ENCODE data around the gene GYG1.

The GYG1 gene

GRCh38 chr3:149018247-149018646 is 26.9 kb downstream of the GYG1 start:
- Mint-ChIP-seq H3K27me3 (no peaks in the 10 kb centered on the region), H3K27ac (peak overlapping the region; percentile 62), H3K36me3 (ENCODE audit: low read depth) (peaks cover 86% of the 10 kb centered on the region), H3K4me1 (ENCODE audit: low read depth) (peaks cover 43% of the 10 kb centered on the region), H3K9me3 (no peaks in the 10 kb centered on the region), H3K4me3 (no peak overlapping the region)
- DNase-seq = no peak

DNA sequence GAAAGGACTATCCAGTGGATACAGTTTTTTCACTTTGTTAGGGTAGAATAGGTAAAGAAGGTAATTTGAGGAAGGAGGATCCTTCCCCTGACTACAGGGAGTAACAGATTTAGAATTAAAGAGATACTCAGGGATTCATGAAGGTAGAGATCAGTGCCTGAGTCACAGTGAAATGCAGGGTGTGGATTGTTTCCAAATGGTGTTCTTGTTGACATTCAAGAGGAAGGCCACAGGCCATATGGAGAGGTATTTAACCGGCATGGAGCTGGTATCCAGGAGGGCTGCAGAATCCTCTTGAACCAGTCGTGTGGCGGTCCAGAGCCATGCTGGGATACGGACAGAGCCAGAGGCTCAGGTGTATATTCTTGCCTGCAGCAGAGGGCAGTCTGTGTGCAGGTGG is 28.2 kb downstream of the GYG1 start:
- Mint-ChIP-seq H3K4me3 (no peak overlapping the region), H3K27ac (peak overlapping the region; percentile 2), H3K9me3 (peaks cover 2% of the 10 kb centered on the region), H3K36me3 (ENCODE audit: low read depth) (peaks cover 89% of the 10 kb centered on the region), H3K4me1 (ENCODE audit: low read depth) (peaks cover 49% of the 10 kb centered on the region), H3K27me3 (no peaks in the 10 kb centered on the region)
- DNase-seq = no peak

DNA sequence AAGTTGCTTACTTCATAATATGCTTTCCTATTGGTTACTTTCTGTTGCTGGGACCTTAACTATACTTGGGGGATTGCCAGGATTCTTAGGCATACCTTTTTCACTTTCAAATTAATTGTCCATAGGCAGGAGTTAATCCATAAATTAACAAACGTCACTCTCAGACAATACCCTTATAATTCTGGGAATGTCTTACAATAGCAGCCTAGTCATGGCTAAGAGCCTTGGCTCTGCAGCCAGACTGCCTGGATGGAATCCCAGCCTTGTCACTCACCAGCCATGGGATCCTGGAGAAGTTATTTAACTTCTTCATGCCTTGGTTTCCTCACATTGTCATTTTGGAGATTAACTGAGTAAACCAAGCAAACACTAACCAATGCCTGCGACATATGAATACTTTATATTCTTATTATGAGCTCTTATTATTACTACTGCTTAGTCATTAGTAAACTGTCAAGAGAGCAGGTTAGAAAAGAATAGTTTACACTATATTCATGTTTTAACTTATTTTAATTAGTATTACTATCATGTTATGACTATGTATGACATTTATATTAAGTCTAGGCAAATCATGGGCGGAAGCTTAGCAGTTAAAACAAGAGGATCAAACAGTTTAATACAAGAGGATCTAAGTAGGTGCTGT is 29.0 kb downstream of the GYG1 start:
- Mint-ChIP-seq H3K4me3 (no peak overlapping the region), H3K27me3 (no peaks in the 10 kb centered on the region), H3K4me1 (ENCODE audit: low read depth) (peaks cover 47% of the 10 kb centered on the region), H3K27ac (peak overlapping the region; percentile 63), H3K36me3 (ENCODE audit: low read depth) (peaks cover 89% of the 10 kb centered on the region), H3K9me3 (peaks cover 5% of the 10 kb centered on the region)
- DNase-seq = no peak

GRCh38 chr3:149020839-149021252 is 29.5 kb downstream of the GYG1 start:
- no peak for DNase-seq
- peaks cover 43% of the 10 kb centered on the region for H3K4me1 Mint-ChIP-seq (ENCODE audit: low read depth)
- H3K27ac Mint-ChIP-seq = peak overlapping the region; percentile 63
- H3K27me3 Mint-ChIP-seq = no peaks in the 10 kb centered on the region
- H3K9me3 Mint-ChIP-seq = peaks cover 5% of the 10 kb centered on the region
- peaks cover 89% of the 10 kb centered on the region for H3K36me3 Mint-ChIP-seq (ENCODE audit: low read depth)
- H3K4me3 Mint-ChIP-seq = no peak overlapping the region

DNA sequence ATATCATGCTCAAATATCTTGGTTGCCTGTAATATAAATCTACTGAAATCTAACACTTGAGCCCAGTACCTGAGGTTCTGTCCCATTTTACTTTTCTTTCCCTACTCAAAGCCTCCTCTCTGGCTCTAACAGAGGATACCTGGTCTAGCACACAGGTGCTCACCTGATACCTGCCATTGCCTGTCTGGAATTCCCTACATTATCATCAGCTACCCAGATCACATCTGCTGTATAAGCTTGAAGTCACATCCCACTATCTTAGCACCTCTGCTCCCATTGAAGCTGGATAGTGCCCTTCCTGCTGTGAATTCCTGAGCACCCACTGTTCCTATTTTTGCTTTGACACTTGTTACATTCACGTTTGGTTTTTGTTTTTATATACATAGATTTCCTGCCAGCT is 30.5 kb downstream of the GYG1 start:
- no peak overlapping the region for H3K4me3 Mint-ChIP-seq
- peaks cover 5% of the 10 kb centered on the region for H3K9me3 Mint-ChIP-seq
- peaks cover 89% of the 10 kb centered on the region for H3K36me3 Mint-ChIP-seq (ENCODE audit: low read depth)
- no peak for DNase-seq
- no peak overlapping the region for H3K27ac Mint-ChIP-seq
- peaks cover 40% of the 10 kb centered on the region for H3K4me1 Mint-ChIP-seq (ENCODE audit: low read depth)
- no peaks in the 10 kb centered on the region for H3K27me3 Mint-ChIP-seq

DNA sequence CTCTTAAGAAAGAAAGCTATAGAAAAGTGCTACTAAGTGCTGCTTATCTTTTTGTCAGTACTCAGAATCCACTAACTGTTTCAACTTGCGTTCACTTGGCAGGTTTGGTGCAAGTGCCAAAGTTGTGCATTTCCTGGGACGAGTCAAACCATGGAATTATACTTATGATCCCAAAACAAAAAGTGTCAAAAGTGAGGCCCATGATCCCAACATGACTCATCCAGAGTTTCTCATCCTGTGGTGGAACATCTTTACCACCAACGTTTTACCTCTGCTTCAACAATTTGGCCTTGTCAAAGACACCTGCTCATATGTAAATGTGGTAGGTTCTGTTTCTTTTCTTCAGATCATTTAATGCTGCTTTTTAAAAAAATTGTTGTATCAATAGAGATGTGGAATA is 32.6 kb downstream of the GYG1 start:
- Mint-ChIP-seq H3K4me3 (no peak overlapping the region), H3K27ac (no peak overlapping the region), H3K4me1 (ENCODE audit: low read depth) (peaks cover 32% of the 10 kb centered on the region), H3K36me3 (ENCODE audit: low read depth) (peaks cover 90% of the 10 kb centered on the region), H3K27me3 (no peaks in the 10 kb centered on the region), H3K9me3 (peaks cover 5% of the 10 kb centered on the region)
- DNase-seq = no peak

- Mint-ChIP-seq H3K4me1 (ENCODE audit: low read depth) (peaks cover 11% of the 10 kb centered on the region), H3K9me3 (peaks cover 5% of the 10 kb centered on the region), H3K27me3 (no peaks in the 10 kb centered on the region), H3K27ac (peak overlapping the region; percentile 70), H3K4me3 (no peak overlapping the region), H3K36me3 (ENCODE audit: low read depth) (peaks cover 86% of the 10 kb centered on the region)
- DNase-seq = no peak
Observed at GRCh38 chr3:149026718-149027117, 35.4 kb downstream of the GYG1 start.

DNA sequence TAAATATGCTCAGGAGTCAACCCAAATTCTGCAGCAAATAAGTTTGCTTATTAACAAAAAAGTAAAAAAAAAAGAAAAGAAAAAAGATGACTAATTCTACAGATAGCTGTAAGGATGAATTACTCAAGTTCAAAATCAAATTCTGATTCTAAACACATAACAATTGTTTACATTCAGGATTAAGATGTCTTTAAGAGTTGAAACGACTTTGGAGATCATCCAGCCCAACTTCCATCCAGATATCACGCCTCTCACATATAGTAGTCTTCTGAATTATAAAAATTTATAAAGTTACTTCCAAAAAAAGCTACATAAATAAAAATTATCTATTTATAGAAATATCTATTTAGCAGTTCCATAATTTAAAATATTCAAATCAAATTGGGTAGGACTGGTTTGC is 39.8 kb downstream of the GYG1 start:
- Mint-ChIP-seq H3K27ac (no peak overlapping the region), H3K36me3 (ENCODE audit: low read depth) (peaks cover 71% of the 10 kb centered on the region)

DNA sequence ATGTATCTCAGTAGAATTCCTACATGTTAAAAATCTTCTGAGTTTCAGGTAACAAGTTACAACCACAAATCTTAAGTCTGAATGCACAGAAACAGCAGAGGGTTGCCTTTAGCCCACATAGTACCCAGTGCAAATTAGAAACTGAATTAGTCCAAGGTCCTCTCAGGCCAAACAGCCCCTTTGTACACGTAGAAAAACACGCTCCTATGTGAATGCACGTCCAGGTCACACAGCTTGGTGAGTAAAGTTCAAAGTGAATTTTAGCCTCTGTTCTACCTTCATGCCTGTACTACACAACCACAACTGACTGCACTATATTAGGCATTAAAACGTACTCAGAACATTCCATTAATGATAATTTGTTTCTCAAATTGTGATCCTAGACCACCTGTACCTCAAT is 46.3 kb downstream of the GYG1 start:
- Mint-ChIP-seq H3K9me3 (no peaks in the 10 kb centered on the region), H3K4me3 (no peak overlapping the region), H3K27me3 (no peaks in the 10 kb centered on the region), H3K4me1 (ENCODE audit: low read depth) (peaks cover 9% of the 10 kb centered on the region), H3K27ac (no peak overlapping the region), H3K36me3 (ENCODE audit: low read depth) (peaks cover 54% of the 10 kb centered on the region)
- DNase-seq = no peak

More for the DNA sequence above, 39.8 kb downstream of the GYG1 start:
- Mint-ChIP-seq H3K4me3 (no peak overlapping the region), H3K9me3 (no peaks in the 10 kb centered on the region), H3K4me1 (ENCODE audit: low read depth) (peaks cover 3% of the 10 kb centered on the region), H3K27me3 (no peaks in the 10 kb centered on the region)
- no peak for DNase-seq

DNA sequence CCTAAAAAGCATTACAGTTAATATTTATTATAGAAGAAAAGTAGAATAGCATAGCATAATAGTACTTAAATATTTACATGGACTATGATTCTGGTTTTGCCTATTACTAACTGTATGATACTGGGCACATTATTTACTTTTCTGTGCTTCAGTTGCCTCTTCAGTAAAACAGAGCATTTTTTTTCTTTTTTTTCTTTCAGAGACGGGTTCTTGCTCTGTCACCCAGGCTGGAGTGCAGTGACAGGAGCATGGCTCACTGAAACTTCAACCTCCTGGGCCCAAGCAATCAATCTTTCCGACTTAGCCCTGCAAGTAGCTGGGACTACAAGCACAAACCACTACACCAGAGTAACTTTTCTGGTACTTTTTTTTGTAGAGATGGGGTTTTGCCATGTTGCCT is 47.0 kb downstream of the GYG1 start:
- Mint-ChIP-seq H3K4me3 (no peak overlapping the region), H3K36me3 (ENCODE audit: low read depth) (peaks cover 52% of the 10 kb centered on the region), H3K27ac (no peak overlapping the region), H3K4me1 (ENCODE audit: low read depth) (peaks cover 16% of the 10 kb centered on the region), H3K27me3 (no peaks in the 10 kb centered on the region), H3K9me3 (no peaks in the 10 kb centered on the region)
- DNase-seq = no peak

DNA sequence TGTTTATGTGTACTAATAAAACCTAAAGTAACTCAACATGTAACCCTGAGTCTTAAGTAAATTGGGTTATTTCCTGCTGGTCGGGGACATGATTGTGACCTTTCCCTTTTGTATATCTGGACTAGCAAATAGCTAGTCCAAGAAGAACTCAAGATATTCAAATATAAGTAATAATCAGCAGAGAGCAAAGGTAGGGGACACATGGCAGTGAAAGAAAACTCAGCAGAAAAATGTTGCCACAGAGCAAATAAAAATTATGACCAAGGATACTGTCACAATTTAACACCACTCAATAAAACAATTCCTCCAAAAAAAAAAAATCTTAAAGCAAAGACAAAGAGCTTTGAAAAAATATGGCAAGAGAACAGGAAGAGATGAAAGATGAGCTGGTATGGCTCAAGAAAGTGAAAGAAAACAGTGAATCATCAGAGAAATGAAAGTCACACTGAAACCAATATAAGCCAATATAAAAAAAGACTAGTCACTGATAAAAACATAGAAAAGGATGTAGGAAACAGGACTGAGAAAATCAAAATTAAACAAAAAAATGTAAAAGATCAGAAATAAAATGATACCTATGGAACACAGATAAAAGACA is 51.5 kb downstream of the GYG1 start:
- no peak for DNase-seq
- Mint-ChIP-seq H3K36me3 (ENCODE audit: low read depth) (peaks cover 56% of the 10 kb centered on the region), H3K4me1 (ENCODE audit: low read depth) (peaks cover 29% of the 10 kb centered on the region), H3K27me3 (no peaks in the 10 kb centered on the region), H3K27ac (peak overlapping the region; percentile 85), H3K4me3 (no peak overlapping the region), H3K9me3 (no peaks in the 10 kb centered on the region)

GRCh38 chr3:149044339-149045083 is 53.2 kb downstream of the GYG1 start:
- no peak overlapping the region for H3K27ac Mint-ChIP-seq

GRCh38 chr3:149055575-149055974 is 64.2 kb downstream of the GYG1 start:
- Mint-ChIP-seq H3K36me3 (ENCODE audit: low read depth) (peaks cover 74% of the 10 kb centered on the region), H3K9me3 (no peaks in the 10 kb centered on the region), H3K4me1 (ENCODE audit: low read depth) (peaks cover 3% of the 10 kb centered on the region), H3K4me3 (no peak overlapping the region), H3K27ac (no peak overlapping the region), H3K27me3 (no peaks in the 10 kb centered on the region)
- no peak for DNase-seq

More at GRCh38 chr3:149044339-149045083, 53.2 kb downstream of the GYG1 start:
- Mint-ChIP-seq H3K4me1 (ENCODE audit: low read depth) (peaks cover 29% of the 10 kb centered on the region), H3K36me3 (ENCODE audit: low read depth) (peaks cover 55% of the 10 kb centered on the region), H3K27me3 (no peaks in the 10 kb centered on the region), H3K9me3 (no peaks in the 10 kb centered on the region), H3K4me3 (no peak overlapping the region)
- DNase-seq = no peak

GRCh38 chr3:149058198-149058597 is 66.9 kb downstream of the GYG1 start:
- no peaks in the 10 kb centered on the region for H3K27me3 Mint-ChIP-seq
- H3K4me1 Mint-ChIP-seq (ENCODE audit: low read depth) = peaks cover 3% of the 10 kb centered on the region
- no peak overlapping the region for H3K4me3 Mint-ChIP-seq
- no peak for DNase-seq
- peaks cover 73% of the 10 kb centered on the region for H3K36me3 Mint-ChIP-seq (ENCODE audit: low read depth)
- no peak overlapping the region for H3K27ac Mint-ChIP-seq
- no peaks in the 10 kb centered on the region for H3K9me3 Mint-ChIP-seq

DNA sequence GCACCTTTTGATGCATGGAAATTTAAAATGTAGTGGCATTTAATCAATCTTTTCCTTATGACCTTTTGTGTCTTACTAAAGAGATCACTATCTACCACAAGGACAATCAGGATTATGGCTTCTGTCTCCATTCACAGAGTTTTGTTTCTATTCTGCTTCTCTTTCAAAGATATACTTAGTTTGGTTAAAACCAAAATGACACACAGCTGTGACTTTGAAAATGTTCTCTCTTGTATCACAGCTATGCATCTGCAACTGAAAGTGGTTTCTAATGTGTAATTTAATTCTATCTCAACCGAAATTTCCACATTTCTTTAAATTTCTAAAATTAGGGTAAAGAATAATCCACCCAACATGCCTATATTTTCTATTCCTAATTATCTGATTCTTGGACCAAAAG is 67.3 kb downstream of the GYG1 start:
- no peaks in the 10 kb centered on the region for H3K9me3 Mint-ChIP-seq
- H3K4me3 Mint-ChIP-seq = no peak overlapping the region
- no peak overlapping the region for H3K27ac Mint-ChIP-seq

More for the DNA sequence above, 67.3 kb downstream of the GYG1 start:
- DNase-seq = no peak
- no peaks in the 10 kb centered on the region for H3K27me3 Mint-ChIP-seq
- H3K36me3 Mint-ChIP-seq (ENCODE audit: low read depth) = peaks cover 73% of the 10 kb centered on the region
- peaks cover 3% of the 10 kb centered on the region for H3K4me1 Mint-ChIP-seq (ENCODE audit: low read depth)
